ENCODE measurements around the gene FMNL1.

The FMNL1 gene

GRCh38 chr17:45261577-45262515 is 40.2 kb downstream of the FMNL1 start, which contains the start of gene SPATA32:
TSS of gene SPATA32 (minus strand) at chr17:45262094. CDS start at chr17:45262016, 78 bp downstream.
- peak; percentile 62 for DNase-seq

- no peak for DNase-seq
Observed at GRCh38 chr17:45262516-45263476, 41.1 kb downstream of the FMNL1 start.

GRCh38 chr17:45263477-45263860 is 41.8 kb downstream of the FMNL1 start:
- no peak for DNase-seq

- DNase-seq: no peak
Observed at GRCh38 chr17:45264430-45264829, 42.7 kb downstream of the FMNL1 start.

GRCh38 chr17:45264988-45265387 is 43.3 kb downstream of the FMNL1 start:
- DNase-seq: no peak

- DNase-seq: no peak
Observed at GRCh38 chr17:45265821-45266220, 44.1 kb downstream of the FMNL1 start.

GRCh38 chr17:45266372-45266926 is 44.8 kb downstream of the FMNL1 start:
- DNase-seq: no peak

- no peak for DNase-seq
Observed at GRCh38 chr17:45267436-45268055, 45.9 kb downstream of the FMNL1 start.

GRCh38 chr17:45269912-45270311 is 48.2 kb downstream of the FMNL1 start:
- no peak for DNase-seq

GRCh38 chr17:45270828-45271418 is 49.2 kb downstream of the FMNL1 start:
- peak; percentile 55 for DNase-seq

- no peak for DNase-seq
Observed at GRCh38 chr17:45271603-45272002, 49.9 kb downstream of the FMNL1 start.

- no peak for DNase-seq
Observed at GRCh38 chr17:45273551-45273957, 51.9 kb downstream of the FMNL1 start.

- DNase-seq: no peak
Observed at GRCh38 chr17:45274033-45274432, 52.3 kb downstream of the FMNL1 start.

- DNase-seq: no peak
Observed at GRCh38 chr17:45276031-45276430, 54.3 kb downstream of the FMNL1 start.

- DNase-seq: peak; percentile 90
Observed at GRCh38 chr17:45277216-45277849, 55.6 kb downstream of the FMNL1 start.

GRCh38 chr17:45277992-45278391 is 56.3 kb downstream of the FMNL1 start:
- no peak for DNase-seq

GRCh38 chr17:45279898-45280297 is 58.2 kb downstream of the FMNL1 start:
- no peak for DNase-seq

GRCh38 chr17:45282683-45283644 is 61.3 kb downstream of the FMNL1 start:
- DNase-seq: no peak

- no peak for DNase-seq
Observed at GRCh38 chr17:45283711-45284110, 62.0 kb downstream of the FMNL1 start.
